ENCODE results near the gene THAP10. TPM values are rescaled to one million over a fixed set of nuclear protein-coding genes. Genes with fewer than 3 reads are reported as not detected.

Gene THAP10
- total RNA-seq, 3 donors from 2014 or later (not counting 1 experiment from before 2014, with no cell fraction given): not detected

GRCh38 chr15:70867911-70868467, 24.2 kb downstream of the THAP10 start:
- no peak for TF ChIP-seq CTCF (IDR thresholded peaks at IDR 0.05)
- DNase-seq (no peak), ATAC-seq (no peak)
- H3K27ac ChIP-seq (ENCODE audit: low read length): no peak overlapping the region
- no peaks in the 10 kb centered on the region for H3K4me1 ChIP-seq (ENCODE audit: control insufficient read depth, insufficient read depth, low read length)
- no peaks in the 10 kb centered on the region for H3K9me3 ChIP-seq (ENCODE audit: control insufficient read depth, insufficient read depth, low read length)
- no peak overlapping the region for H3K27ac Mint-ChIP-seq
- no peak overlapping the region for H3K4me3 Mint-ChIP-seq
- 89% methylated on average over 6 of the region's 6 CpGs for WGBS (ENCODE audit: insufficient coverage)
- peaks cover 0 to 10% of the 10 kb centered on the region in 2 donors for H3K27me3 Mint-ChIP-seq (ENCODE audit: low read depth in 2 of 2)
- no peaks in the 10 kb centered on the region for H3K36me3 Mint-ChIP-seq
- H3K36me3 ChIP-seq (ENCODE audit: control insufficient read depth, insufficient read depth, low read length): no peaks in the 10 kb centered on the region
- no peak overlapping the region for H3K4me3 ChIP-seq (ENCODE audit: low read length)
- intact Hi-C loops (cut with micrococcal nuclease): no loop called here
- H3K27me3 ChIP-seq (ENCODE audit: control insufficient read depth, insufficient read depth, low read length): no peaks in the 10 kb centered on the region
- no peaks in the 10 kb centered on the region for H3K9me3 Mint-ChIP-seq
- no peaks in the 10 kb centered on the region for H3K4me1 Mint-ChIP-seq

GRCh38 chr15:70866982-70867641, 25.1 kb downstream of the THAP10 start:
- TF ChIP-seq CTCF (IDR thresholded peaks at IDR 0.05): no peak
- 81% methylated on average over 5 of the region's 5 CpGs for WGBS (ENCODE audit: insufficient coverage)

GRCh38 chr15:70863450-70864218, 28.6 kb downstream of the THAP10 start:
- H3K36me3 Mint-ChIP-seq: no peaks in the 10 kb centered on the region

More at GRCh38 chr15:70866982-70867641, 25.1 kb downstream of the THAP10 start:
- Mint-ChIP-seq H3K27me3 (ENCODE audit: low read depth in 2 of 2) (peaks cover 0 to 6% of the 10 kb centered on the region in 2 donors), H3K9me3 (no peaks in the 10 kb centered on the region), H3K36me3 (no peaks in the 10 kb centered on the region), H3K27ac (no peak overlapping the region), H3K4me1 (no peaks in the 10 kb centered on the region), H3K4me3 (no peak overlapping the region)
- Histone ChIP-seq H3K9me3 (ENCODE audit: control insufficient read depth, insufficient read depth, low read length) (no peaks in the 10 kb centered on the region), H3K27me3 (ENCODE audit: control insufficient read depth, insufficient read depth, low read length) (no peaks in the 10 kb centered on the region), H3K4me1 (ENCODE audit: control insufficient read depth, insufficient read depth, low read length) (no peaks in the 10 kb centered on the region), H3K4me3 (ENCODE audit: low read length) (no peak overlapping the region), H3K27ac (ENCODE audit: low read length) (no peak overlapping the region), H3K36me3 (ENCODE audit: control insufficient read depth, insufficient read depth, low read length) (no peaks in the 10 kb centered on the region)
- DNase-seq (no peak), ATAC-seq (no peak)
- intact Hi-C loops (cut with micrococcal nuclease): no loop called here

More at GRCh38 chr15:70863450-70864218, 28.6 kb downstream of the THAP10 start:
- TF ChIP-seq CTCF (IDR thresholded peaks at IDR 0.05): no peak
- DNase-seq (no peak), ATAC-seq (no peak)
- Histone ChIP-seq H3K9me3 (ENCODE audit: control insufficient read depth, insufficient read depth, low read length) (no peaks in the 10 kb centered on the region), H3K27me3 (ENCODE audit: control insufficient read depth, insufficient read depth, low read length) (no peaks in the 10 kb centered on the region), H3K36me3 (ENCODE audit: control insufficient read depth, insufficient read depth, low read length) (no peaks in the 10 kb centered on the region), H3K4me3 (ENCODE audit: low read length) (no peak overlapping the region), H3K27ac (ENCODE audit: low read length) (no peak overlapping the region), H3K4me1 (ENCODE audit: control insufficient read depth, insufficient read depth, low read length) (no peaks in the 10 kb centered on the region)
- intact Hi-C loops (cut with micrococcal nuclease): no loop called here
- Mint-ChIP-seq H3K27me3 (ENCODE audit: low read depth in 2 of 2) (peaks cover 8 to 10% of the 10 kb centered on the region in 2 donors), H3K27ac (no peak overlapping the region), H3K9me3 (no peaks in the 10 kb centered on the region), H3K4me1 (no peaks in the 10 kb centered on the region), H3K4me3 (no peak overlapping the region)
- WGBS (ENCODE audit: insufficient coverage): 72% methylated on average over 4 of the region's 4 CpGs
